PFSK-1 (cell line): Measurements from ENCODE around the gene GAL3ST2.

ENCODE experiments used
- POLR2AphosphoS5 ChIP-seq: IDR thresholded peaks from 2 replicates; pipeline ENCODE4 v1.6.1; 2012; ENCODE audit warnings: low read depth, mild to moderate bottlenecking, control low read depth, low read length, moderate library complexity
- SIN3A ChIP-seq: IDR thresholded peaks from 2 replicates; pipeline ENCODE4 v1.6.1; 2012; ENCODE audit warnings: mild to moderate bottlenecking, low read length, moderate library complexity, borderline replicate concordance; ENCODE audit not compliant: insufficient read depth
- TAF1 ChIP-seq: IDR thresholded peaks from 2 replicates; pipeline ENCODE4 v1.6.1; 2012; ENCODE audit warnings: low read length, control low read depth, borderline replicate concordance; ENCODE audit not compliant: insufficient read depth
- TF ChIP-seq, protein P1 (sequence below), 2 experiments: IDR thresholded peaks; 2 replicates each; pipeline versions ENCODE4 v1.6.1 to v1.8.0; 2011 to 2012; ENCODE audit warnings: low read depth in 2 of 2, low read length in 2 of 2, control low read depth in 1 of 2, inconsistent platforms in 1 of 2, mild to moderate bottlenecking in 1 of 2, moderate library complexity in 1 of 2; ENCODE audit not compliant: insufficient read depth in 1 of 2

DNA sequence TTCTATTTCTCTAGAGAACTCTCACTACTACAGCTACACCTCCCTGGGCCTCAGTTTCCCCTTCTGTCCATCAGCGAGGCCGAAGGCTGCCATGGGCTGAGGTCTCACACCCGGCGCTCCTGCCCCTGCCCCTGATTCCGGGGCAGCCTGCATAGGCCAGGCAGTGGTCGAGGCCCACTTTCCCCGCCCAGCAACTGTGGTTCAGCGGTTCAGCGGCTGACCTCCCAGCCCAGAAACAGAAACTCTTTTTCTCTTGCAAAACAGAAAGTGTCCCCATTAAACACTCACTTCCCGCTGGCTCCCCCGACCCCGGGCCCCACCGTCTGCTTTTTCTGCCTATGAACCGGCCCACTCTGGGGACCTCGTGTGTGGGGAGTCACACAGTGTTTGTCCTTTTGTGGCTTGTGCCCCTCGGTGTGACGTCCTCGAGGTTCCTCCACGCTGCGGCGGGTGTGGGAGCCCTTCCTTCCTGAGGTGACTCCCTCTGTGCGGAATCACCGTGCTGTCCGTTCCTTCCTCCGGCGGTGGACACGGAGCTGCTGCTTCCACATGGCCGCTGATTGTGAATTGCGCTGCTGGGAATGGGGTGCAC lies 66.1 kb downstream of the GAL3ST2 start:
- TF ChIP-seq, protein P1, sequence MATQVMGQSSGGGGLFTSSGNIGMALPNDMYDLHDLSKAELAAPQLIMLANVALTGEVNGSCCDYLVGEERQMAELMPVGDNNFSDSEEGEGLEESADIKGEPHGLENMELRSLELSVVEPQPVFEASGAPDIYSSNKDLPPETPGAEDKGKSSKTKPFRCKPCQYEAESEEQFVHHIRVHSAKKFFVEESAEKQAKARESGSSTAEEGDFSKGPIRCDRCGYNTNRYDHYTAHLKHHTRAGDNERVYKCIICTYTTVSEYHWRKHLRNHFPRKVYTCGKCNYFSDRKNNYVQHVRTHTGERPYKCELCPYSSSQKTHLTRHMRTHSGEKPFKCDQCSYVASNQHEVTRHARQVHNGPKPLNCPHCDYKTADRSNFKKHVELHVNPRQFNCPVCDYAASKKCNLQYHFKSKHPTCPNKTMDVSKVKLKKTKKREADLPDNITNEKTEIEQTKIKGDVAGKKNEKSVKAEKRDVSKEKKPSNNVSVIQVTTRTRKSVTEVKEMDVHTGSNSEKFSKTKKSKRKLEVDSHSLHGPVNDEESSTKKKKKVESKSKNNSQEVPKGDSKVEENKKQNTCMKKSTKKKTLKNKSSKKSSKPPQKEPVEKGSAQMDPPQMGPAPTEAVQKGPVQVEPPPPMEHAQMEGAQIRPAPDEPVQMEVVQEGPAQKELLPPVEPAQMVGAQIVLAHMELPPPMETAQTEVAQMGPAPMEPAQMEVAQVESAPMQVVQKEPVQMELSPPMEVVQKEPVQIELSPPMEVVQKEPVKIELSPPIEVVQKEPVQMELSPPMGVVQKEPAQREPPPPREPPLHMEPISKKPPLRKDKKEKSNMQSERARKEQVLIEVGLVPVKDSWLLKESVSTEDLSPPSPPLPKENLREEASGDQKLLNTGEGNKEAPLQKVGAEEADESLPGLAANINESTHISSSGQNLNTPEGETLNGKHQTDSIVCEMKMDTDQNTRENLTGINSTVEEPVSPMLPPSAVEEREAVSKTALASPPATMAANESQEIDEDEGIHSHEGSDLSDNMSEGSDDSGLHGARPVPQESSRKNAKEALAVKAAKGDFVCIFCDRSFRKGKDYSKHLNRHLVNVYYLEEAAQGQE (IDR thresholded peaks at IDR 0.05; ENCODE audit: insufficient read depth in 1 of 2, low read depth in 2 of 2, low read length in 2 of 2), result no peak
- TF ChIP-seq POLR2AphosphoS5 (no peak), SIN3A (no peak), TAF1 (no peak)
